GM12874 (cell line): ENCODE measurements around the gene SRSF3.

Source experiments
- TF ChIP-seq, protein P1 (sequence below): IDR thresholded peaks from 2 replicates; pipeline ENCODE4 v1.5.1; 2011; ENCODE audit warnings: low read depth, mild to moderate bottlenecking, control low read depth, low read length, moderate library complexity; ENCODE audit not compliant: insufficient read depth

Gene SRSF3

DNA sequence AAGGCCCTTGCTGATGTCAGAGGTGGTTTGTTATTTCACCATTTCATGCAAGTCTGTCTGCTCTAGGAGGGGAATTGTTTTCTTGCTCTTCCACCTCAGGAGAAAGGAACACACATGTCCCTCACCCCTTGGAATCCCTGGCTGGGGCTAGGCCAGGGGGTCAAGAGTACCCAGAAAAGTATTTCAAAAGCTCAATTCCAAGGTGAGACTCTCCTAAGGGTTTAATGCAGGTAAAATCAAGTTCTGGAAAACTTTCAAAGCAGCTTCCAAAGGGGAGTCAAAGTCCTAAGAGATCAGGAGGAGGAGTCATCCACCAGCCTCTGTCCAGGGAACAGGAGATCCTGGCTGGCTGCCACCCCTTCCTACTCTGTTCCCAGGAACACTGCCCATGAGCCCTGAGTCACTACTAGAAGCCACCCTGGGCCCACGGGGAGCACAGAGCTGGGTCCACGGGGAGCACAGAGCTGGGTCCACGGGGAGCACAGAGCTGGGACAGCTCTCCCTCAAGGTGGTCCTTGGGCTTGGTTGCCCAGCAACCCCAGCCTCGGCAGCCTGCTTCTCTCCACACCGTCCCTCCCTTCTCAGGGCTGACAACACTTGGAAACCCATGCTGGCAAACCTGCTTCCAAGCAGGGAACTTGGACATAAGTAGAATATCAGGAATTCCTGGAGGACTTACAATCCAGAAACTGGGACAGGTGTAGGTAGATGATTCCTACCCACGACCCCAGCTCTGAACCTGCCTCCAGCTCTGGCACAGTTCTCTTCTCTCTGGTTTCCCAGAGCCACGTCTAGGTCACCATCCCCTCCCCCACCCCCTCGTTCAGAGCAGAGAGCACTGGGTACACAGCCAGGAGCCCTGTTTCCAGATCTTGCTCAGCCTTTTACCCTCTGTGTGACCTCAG, 49.0 kb downstream of the SRSF3 start:
- TF ChIP-seq, protein P1, sequence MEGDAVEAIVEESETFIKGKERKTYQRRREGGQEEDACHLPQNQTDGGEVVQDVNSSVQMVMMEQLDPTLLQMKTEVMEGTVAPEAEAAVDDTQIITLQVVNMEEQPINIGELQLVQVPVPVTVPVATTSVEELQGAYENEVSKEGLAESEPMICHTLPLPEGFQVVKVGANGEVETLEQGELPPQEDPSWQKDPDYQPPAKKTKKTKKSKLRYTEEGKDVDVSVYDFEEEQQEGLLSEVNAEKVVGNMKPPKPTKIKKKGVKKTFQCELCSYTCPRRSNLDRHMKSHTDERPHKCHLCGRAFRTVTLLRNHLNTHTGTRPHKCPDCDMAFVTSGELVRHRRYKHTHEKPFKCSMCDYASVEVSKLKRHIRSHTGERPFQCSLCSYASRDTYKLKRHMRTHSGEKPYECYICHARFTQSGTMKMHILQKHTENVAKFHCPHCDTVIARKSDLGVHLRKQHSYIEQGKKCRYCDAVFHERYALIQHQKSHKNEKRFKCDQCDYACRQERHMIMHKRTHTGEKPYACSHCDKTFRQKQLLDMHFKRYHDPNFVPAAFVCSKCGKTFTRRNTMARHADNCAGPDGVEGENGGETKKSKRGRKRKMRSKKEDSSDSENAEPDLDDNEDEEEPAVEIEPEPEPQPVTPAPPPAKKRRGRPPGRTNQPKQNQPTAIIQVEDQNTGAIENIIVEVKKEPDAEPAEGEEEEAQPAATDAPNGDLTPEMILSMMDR = no peak

DNA sequence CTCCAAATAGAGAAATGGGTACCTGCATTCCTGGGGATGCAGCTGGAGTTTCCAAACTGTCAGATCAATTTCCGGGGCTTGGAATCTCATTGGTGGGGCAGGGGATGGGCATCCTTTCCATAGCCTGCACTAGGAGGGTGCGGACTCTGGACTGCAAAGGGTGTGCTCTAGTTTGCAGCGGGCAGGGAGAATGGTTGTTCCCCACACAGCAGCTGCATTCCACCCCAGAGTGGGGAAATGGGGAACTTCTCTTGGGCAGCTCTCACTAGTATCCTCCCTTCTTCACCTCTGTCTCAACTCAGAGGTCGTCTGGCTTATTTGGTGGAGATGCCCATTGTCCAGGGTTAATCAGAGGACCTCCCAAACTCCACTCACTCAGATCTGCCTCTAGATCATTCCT, 49.8 kb downstream of the SRSF3 start:
- TF ChIP-seq, protein P1 = no peak

DNA sequence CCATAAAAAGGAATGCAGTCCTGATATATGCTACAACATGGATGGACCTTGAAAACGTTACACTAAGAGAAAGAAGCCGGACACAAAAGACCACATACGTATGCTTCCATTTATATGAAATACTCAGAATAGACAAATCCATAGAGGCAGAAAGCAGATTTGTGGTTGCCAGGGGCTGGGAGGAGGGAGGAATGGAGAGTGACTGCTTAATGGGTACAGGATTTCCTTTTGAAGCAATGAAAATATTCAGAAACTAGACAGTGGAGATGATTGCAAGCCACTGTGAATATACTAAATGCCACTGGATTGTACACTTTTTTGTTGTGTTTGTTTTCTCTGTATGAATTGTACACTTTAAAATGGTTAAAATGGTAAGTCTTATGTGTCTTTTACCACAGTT, 54.9 kb downstream of the SRSF3 start:
- TF ChIP-seq, protein P1 = no peak

DNA sequence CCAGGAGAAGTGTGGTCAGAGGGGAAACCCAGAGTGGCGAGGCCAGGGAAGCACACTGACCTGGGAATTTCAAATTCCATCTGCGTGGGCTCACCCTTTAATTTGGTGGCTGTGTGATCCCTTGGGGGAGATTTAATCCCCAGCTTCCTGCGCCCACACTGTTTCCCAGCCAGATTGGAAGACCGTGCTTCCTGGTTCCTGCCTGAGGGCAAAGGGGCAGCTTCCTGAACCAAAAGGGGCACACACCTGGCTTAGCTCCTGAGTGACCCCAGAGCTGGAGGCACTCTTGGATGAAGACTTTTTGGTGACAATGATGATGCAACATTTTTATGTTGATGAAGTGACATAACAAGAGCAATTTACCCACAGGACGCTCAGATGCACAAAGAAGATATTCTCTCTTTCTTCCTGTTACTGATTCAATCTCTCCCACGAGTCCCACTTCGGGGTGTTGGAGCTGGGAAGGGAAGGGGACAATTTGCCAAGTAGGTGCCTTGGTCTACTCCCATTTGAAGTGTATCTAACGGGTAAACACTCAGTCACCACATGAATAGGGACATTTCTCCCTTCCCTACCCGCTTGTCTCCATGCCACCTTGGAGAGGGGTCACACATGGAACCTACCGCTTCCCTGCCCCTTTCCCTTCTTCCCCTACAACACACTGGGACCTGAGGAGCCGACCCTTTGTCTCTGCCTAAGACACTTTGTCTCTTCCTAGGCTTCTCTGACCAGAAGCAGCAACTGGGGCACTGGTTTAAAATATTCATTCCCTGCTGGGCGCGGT, 55.7 kb downstream of the SRSF3 start:
- TF ChIP-seq, protein P1 = no peak

DNA sequence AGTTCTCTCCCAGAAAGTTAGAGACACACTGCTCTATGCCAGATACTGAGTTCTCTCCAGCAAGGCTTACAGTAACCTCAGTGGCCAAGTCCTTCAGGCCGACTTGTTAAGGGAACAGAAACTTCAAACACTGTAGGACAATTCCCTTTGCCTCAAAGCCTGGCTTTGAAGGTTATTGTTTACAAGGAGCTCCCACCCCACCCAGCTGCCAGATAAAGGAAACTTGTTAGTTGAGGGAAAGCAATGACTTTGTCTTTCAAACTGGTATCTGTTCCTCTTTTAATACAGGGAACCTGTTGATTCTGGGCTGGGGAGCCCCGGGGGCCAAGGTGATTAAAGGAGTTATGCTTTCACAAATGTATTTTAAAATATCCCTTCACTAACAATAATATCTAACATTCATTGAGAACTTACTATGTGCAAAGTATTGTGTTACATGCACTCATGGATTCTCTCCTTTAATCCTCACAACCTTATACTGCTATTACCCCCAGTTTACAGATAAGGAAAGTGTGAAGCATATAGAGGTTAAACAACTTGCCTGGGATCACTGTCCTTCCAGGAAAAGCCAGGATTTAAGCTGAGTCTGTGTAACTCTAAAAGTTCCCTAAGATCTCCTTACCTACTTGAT, 56.8 kb downstream of the SRSF3 start:
- TF ChIP-seq, protein P1 = no peak

DNA sequence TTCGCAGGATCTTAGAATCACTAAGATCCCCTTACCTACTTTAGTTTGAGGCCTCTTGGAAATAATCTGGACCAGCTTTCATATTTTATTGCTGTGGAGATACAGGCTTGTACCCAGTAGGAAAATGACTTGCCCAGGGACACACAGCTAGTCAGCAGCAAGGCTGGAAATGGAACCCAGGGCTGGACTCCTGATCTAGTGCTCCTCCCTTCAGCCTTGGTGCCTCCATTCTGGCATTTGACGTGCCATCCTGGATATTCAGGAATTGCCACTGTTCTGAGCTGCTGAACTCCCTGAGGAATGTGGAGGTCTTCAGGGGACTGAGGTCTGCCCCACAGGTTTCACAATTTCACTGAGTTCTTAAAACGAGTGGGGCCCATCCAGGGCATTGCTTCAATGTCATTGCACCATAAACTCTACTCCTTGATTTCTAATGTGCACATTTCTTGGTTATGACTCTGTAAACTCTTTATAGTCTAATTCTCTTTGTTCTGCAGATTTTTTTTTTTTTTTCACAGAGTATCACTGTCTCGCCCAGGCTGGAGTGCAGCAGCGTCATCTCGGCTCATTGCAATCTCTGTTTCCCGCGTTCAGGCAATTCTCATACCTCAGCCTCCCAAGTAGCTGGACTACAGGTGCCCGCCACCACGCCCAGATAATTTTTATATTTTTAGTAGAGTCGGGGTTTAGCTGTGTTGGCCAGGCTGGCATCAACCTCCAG, 57.7 kb downstream of the SRSF3 start:
- TF ChIP-seq, protein P1 = no peak
